ENCODE measurements around the gene COQ5. TPM values are rescaled to one million over a fixed set of nuclear protein-coding genes. Genes with fewer than 3 reads are reported as not detected.

The COQ5 gene, protein sequence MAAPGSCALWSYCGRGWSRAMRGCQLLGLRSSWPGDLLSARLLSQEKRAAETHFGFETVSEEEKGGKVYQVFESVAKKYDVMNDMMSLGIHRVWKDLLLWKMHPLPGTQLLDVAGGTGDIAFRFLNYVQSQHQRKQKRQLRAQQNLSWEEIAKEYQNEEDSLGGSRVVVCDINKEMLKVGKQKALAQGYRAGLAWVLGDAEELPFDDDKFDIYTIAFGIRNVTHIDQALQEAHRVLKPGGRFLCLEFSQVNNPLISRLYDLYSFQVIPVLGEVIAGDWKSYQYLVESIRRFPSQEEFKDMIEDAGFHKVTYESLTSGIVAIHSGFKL
- total RNA-seq (2014; rRNA removed; shearing (Covaris generic)): 56.8 and 78.3 TPM in 2 replicates

DNA sequence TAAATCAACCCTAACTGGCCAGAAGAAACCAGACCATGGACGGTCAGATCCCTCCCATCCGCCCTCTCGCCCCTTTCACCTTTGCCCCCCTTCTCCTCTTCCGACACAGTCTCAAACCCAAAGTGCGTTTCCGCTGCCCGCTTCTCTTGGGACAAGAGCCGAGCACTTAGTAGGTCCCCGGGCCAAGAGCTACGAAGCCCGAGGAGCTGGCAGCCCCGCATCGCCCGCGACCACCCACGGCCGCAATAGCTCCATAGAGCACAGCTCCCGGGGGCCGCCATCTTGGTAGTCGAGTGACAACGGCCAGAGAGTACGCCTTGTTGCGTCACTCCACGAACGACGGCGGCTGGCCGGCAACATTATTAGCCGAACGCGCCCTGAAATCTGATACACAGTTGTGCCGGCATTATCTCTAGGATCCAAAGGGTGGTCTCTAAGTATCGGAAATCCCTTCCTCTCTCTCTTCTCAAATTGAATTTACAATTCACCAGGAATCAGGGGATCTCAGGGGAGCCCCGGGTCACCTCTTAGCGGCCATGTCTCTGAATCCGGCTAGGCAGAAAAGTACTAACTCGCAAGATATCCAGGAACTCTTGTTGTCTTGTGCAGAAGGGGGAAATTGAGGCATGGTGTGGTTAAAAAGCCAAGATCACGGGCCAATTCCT is at the start of gene COQ5:
COQ5 (minus strand) TSS at position 298 of the 665 bp plus-strand sequence; CDS start at position 281, 17 bp downstream.
- DNase-seq: peak; percentile 89
- H3K36me3 ChIP-seq (replicated peaks; ENCODE audit: control insufficient read depth, insufficient read depth, low read length): peaks cover 2% of the 10 kb centered on the region; the same call in 1 of the 2 replicates
- no peaks in the 10 kb centered on the region for H3K27me3 ChIP-seq (ENCODE audit: control insufficient read depth, insufficient read depth, low read length)
- peak within 1 kb of the TSS; percentile 60 for H3K4me3 ChIP-seq (ENCODE audit: insufficient read depth, low read depth, low read length)

DNA sequence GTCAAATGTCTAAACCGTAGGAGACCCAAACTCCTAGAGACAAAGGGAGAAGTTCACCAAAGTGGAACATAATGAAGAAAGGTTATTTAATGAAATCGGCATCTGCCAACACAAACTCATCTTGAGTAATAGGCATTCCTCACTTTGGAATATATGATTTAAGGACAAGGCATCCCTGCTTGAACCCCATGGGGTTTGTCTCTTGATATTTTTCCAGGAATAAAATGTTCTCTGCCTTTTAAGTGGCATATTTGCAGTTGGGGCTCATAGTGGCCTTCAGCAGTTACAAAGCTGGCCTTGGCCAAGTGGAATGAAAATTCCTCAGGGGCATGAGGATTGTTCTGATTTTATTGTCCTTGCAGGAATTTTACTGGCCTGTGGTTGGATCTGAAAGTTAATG is 45.1 kb upstream of the COQ5 start:
- Histone ChIP-seq H3K27me3 (ENCODE audit: control insufficient read depth, insufficient read depth, low read length) (no peaks in the 10 kb centered on the region), H3K36me3 (replicated peaks; ENCODE audit: control insufficient read depth, insufficient read depth, low read length) (peaks cover 38% of the 10 kb centered on the region), H3K4me3 (ENCODE audit: insufficient read depth, low read depth, low read length) (no peak overlapping the region)
- DNase-seq: no peak

DNA sequence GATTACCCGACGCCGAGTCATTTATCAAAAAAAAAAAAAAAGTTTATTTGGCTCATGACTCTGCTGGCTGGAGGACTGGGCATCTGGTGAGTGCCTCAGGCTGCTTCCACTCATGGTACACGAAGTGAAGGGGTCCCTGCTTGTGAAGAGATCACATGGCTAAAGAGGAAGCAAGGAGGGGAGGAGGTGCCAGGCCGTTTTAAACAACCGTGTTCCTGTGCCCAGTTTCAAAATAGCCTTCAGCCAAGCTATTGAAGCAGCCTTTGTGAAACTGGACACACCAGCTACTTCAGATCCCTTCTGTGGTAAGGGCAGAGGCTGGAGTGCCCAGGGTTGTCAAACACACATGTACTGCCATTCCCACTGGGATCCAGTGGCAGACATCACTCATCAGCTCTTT is 44.6 kb upstream of the COQ5 start:
- no peak for DNase-seq
- Histone ChIP-seq H3K4me3 (ENCODE audit: insufficient read depth, low read depth, low read length) (no peak overlapping the region), H3K27me3 (ENCODE audit: control insufficient read depth, insufficient read depth, low read length) (no peaks in the 10 kb centered on the region), H3K36me3 (replicated peaks; ENCODE audit: control insufficient read depth, insufficient read depth, low read length) (peaks cover 39% of the 10 kb centered on the region)

DNA sequence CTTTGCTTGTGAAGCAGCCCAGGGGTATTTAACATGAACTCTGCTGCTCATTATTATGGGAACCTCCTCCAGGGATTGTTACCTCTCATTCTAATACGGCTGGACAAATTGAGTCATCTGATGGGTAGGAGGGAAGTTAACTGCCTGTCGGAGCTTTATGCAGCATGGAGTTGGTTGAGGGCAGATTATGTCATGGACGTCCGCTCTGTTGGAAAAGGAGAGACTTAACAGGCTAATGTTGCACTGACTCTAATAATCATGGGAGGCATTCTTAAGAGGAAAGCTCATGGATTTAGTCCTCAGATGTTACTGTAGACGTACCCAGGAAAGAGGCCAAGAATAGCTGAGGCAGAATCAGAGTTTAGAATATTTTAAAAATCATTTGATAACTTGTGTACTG is 42.3 kb upstream of the COQ5 start:
- no peak for DNase-seq
- no peaks in the 10 kb centered on the region for H3K27me3 ChIP-seq (ENCODE audit: control insufficient read depth, insufficient read depth, low read length)
- H3K36me3 ChIP-seq (replicated peaks; ENCODE audit: control insufficient read depth, insufficient read depth, low read length): peaks cover 37% of the 10 kb centered on the region
- H3K4me3 ChIP-seq (ENCODE audit: insufficient read depth, low read depth, low read length): no peak overlapping the region

DNA sequence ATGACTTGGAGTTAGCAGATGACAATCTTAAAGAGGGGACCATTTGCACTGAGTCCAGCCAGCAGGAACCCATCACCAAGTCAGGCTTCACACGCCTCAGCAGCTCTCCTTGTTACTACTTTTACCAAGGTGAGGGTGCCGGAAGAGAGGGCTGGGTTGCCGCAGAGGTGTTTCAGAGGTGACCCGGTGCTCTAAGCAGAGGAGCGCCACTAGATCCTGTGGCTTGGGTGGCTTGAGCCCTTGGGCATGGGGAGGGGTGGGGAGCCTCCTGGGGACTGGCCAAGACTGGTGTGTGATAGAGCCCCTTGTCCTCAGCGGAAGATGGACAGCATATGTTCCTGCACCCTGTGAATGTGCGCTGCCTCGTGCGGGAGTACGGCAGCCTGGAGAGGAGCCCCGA is 34.5 kb upstream of the COQ5 start:
- Histone ChIP-seq H3K36me3 (replicated peaks; ENCODE audit: control insufficient read depth, insufficient read depth, low read length) (peaks cover 50% of the 10 kb centered on the region), H3K4me3 (ENCODE audit: insufficient read depth, low read depth, low read length) (no peak overlapping the region), H3K27me3 (ENCODE audit: control insufficient read depth, insufficient read depth, low read length) (no peaks in the 10 kb centered on the region)
- no peak for DNase-seq

DNA sequence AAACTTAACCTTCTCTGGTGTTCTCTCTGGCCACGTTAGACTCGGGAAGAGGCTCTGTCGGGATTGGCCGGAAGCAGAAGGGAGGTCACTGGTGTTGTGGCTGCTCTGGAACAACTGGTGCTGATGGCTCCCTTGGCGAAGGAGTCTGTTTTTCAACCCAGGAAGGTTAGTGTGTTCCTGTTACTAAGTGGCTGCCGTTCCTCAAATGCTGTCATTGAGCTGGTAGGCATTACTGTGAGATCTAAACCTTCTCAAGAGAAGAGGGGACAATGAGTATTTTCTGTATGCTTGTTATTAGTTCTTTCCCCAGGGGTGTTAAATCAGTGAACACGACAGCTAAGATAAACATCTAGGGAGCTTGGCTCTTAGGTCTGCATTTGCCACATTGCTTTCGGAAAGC is 33.9 kb upstream of the COQ5 start:
- H3K27me3 ChIP-seq (ENCODE audit: control insufficient read depth, insufficient read depth, low read length): no peaks in the 10 kb centered on the region
- DNase-seq: no peak
- H3K4me3 ChIP-seq (ENCODE audit: insufficient read depth, low read depth, low read length): no peak overlapping the region
- peaks cover 50% of the 10 kb centered on the region for H3K36me3 ChIP-seq (replicated peaks; ENCODE audit: control insufficient read depth, insufficient read depth, low read length)

DNA sequence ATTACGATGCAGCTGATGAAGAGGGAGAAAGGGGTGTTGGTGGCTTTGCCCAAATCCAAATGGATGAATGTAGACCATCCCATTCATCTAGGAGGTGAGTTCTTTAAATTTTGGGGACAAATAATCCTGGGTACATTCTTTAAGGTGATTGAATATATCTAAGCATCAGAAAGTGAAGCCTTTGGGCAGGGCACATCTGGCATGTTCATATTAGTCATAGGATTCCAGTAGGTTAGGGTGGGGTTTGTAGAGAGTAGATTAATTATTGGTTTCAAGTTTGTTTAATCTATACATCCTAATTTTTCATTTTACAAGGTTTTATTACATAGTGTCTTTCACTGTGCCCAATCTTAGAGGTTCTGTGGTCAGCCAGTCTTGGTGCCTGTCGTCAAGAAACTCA is 28.6 kb upstream of the COQ5 start:
- DNase-seq: no peak
- H3K4me3 ChIP-seq (ENCODE audit: insufficient read depth, low read depth, low read length): no peak overlapping the region
- no peaks in the 10 kb centered on the region for H3K27me3 ChIP-seq (ENCODE audit: control insufficient read depth, insufficient read depth, low read length)
- H3K36me3 ChIP-seq (replicated peaks; ENCODE audit: control insufficient read depth, insufficient read depth, low read length): peaks cover 31% of the 10 kb centered on the region

DNA sequence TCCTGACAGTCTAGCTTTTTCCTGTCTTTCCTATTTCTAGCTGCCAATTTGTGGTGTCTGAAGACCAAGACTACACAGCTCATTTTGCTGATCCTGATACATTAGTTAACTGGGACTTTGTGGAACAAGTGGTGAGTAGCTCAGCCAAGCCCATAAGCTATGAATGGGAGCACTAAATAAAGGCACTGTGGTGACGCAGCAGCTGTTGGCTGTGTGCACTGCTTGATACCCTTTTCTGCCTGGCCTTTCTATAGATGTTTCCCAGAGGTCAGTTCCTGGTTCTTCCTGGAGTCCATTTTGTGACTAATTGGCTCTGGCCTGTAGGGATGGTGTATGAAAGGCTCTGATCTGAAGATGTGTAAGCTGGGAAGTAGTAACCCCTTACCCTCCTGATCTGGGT is 25.7 kb upstream of the COQ5 start:
- Histone ChIP-seq H3K36me3 (replicated peaks; ENCODE audit: control insufficient read depth, insufficient read depth, low read length) (peaks cover 24% of the 10 kb centered on the region), H3K27me3 (ENCODE audit: control insufficient read depth, insufficient read depth, low read length) (no peaks in the 10 kb centered on the region), H3K4me3 (ENCODE audit: insufficient read depth, low read depth, low read length) (no peak overlapping the region)
- DNase-seq: no peak

DNA sequence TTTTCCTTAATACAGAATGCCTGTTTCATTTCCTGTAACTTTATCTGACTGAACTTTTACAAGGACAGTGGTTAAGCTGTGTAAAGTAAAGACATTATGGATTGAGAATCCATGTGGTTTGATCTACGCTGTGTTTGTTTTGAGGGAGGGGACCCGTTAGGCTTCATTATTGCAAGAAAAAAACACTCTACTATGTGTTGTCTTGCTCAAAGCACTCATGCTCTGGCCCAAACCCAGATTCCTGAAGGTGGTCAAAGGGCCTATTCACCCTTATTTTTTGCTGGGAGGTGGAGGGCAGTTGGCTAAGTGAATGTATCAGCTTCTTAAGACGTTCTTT is 17.1 kb upstream of the COQ5 start:
- no peak for DNase-seq
- Histone ChIP-seq H3K36me3 (replicated peaks; ENCODE audit: control insufficient read depth, insufficient read depth, low read length) (peaks cover 18% of the 10 kb centered on the region), H3K4me3 (ENCODE audit: insufficient read depth, low read depth, low read length) (no peak overlapping the region), H3K27me3 (ENCODE audit: control insufficient read depth, insufficient read depth, low read length) (no peaks in the 10 kb centered on the region)

DNA sequence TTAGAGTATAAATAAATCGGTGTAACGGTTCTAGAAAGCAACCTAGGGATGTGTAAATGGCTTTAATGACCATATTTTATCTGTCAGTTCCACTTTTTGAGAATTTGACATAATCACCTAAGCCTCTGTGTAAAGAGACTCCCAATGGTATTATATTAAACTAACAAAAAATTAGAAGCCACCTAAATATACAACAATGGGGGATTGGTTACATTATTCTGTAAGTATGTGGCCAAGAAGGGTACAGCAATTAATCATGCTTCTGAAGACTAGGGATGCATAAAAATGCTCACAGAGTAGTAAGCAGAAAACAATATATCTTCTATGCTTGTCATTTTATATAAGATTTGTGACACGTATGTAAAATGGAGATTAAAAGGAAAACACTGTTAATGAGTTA is 15.7 kb upstream of the COQ5 start:
- Histone ChIP-seq H3K4me3 (ENCODE audit: insufficient read depth, low read depth, low read length) (no peak overlapping the region), H3K36me3 (replicated peaks; ENCODE audit: control insufficient read depth, insufficient read depth, low read length) (peaks cover 15% of the 10 kb centered on the region), H3K27me3 (ENCODE audit: control insufficient read depth, insufficient read depth, low read length) (no peaks in the 10 kb centered on the region)
- no peak for DNase-seq

DNA sequence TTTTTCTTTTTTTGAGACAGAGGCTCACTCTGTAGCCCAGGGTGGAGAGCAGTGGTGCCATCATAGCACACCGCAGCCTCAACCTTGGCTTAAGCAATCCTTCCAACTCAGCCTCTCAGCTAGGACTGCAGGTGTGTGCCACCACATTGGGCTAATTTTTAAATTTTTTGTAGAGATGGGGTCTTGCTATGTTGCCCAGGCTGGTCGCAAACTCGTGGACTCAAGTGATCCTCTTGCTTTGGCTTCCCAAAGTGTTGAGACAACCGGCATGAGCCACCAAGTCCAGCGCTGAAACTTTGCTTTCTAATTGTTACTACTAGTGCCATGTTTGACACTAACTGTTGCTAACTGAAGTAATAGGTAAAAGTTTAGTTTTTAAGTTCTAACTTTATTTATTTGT is 13.2 kb upstream of the COQ5 start:
- H3K36me3 ChIP-seq (replicated peaks; ENCODE audit: control insufficient read depth, insufficient read depth, low read length): peaks cover 5% of the 10 kb centered on the region
- no peak for DNase-seq

DNA sequence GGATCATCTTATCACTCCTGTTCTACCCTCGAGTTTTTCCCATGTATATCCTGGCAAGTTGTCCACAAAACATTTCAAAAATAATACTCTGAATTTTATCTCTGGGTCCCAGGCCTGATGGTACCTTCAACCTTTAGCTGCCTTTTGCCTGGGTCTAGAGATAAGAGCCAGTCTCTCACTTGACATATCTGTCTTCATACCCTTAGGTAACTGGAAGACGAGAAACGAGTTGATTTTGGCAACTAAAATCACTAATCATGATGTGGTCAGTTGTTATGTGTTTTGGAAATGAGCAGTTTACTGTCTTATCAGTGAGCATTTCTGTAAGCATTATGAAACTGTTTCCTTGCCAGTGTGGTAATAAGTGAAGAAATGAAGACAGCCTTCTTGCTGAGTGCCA is 11.5 kb upstream of the COQ5 start:
- Histone ChIP-seq H3K27me3 (ENCODE audit: control insufficient read depth, insufficient read depth, low read length) (no peaks in the 10 kb centered on the region), H3K36me3 (replicated peaks; ENCODE audit: control insufficient read depth, insufficient read depth, low read length) (no peaks in the 10 kb centered on the region; the same call in 1 of the 2 replicates)
- DNase-seq: no peak

More for the DNA sequence above, 13.2 kb upstream of the COQ5 start:
- H3K27me3 ChIP-seq (ENCODE audit: control insufficient read depth, insufficient read depth, low read length): no peaks in the 10 kb centered on the region
- no peak overlapping the region for H3K4me3 ChIP-seq (ENCODE audit: insufficient read depth, low read depth, low read length)

DNA sequence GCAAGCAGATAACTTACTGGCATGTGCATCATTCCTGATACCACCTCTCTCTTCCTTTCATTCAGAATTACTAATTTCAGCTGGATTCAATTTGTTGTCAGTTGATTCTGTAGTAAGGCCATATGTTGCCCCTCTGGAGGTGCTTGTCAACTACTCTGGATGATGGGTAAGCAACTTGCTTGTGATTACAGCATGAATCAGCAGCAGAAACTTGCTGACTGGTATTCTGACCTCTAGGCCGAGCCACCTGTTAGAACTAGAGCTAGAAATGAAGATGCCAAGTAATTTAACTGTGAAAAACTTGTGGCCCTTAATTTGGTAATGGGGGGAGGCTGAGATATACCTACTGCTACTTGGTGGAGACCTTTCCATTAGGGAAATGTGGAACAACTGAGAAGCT is 10.3 kb upstream of the COQ5 start:
- DNase-seq: no peak
- Histone ChIP-seq H3K27me3 (ENCODE audit: control insufficient read depth, insufficient read depth, low read length) (no peaks in the 10 kb centered on the region), H3K4me3 (ENCODE audit: insufficient read depth, low read depth, low read length) (no peak overlapping the region), H3K36me3 (replicated peaks; ENCODE audit: control insufficient read depth, insufficient read depth, low read length) (no peaks in the 10 kb centered on the region; the same call in 1 of the 2 replicates)

More for the DNA sequence above, 11.5 kb upstream of the COQ5 start:
- no peak overlapping the region for H3K4me3 ChIP-seq (ENCODE audit: insufficient read depth, low read depth, low read length)

DNA sequence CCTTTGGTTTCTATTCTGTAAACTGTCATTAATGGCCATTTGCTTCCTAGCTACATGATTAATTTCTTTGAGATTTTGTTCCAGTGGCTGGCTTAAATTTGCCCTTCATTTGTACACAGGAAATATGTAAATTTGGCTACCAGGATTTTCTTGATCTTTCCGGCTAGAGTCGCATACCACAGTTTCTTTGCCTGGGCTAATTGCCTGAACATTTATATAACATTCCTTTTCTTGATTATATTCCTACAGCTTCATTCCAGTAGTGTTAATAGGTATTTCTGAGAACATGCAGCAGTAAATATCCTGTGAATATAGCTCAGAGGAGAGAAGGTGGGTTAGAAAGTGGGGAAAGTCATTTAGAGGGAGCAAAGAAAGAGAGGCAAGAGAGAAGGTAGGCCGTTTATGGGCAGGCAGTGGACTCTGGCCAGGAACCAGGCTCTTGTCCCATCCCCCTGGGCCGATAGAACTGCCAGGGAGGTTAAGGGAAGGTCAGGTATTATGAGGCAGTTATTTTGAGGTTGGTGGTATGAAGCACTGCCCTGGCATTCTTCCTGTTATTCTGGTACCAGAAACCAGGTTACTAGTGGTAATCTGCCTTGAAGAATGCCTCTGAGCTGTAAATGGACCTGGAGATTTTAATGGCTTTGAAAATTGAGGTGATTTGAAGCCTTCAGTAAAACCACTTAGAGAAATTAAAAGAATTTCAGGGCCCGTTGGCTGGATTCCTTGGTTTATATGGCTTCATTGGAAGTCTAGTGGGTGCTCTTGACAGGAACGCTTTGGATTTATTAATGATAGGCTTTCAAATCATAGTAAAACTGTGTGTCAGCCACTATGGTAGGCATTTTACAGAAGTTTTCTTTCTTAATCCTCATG is 9.6 kb upstream of the COQ5 start:
- no peak for DNase-seq
- no peak overlapping the region for H3K4me3 ChIP-seq (ENCODE audit: insufficient read depth, low read depth, low read length)
- H3K36me3 ChIP-seq (replicated peaks; ENCODE audit: control insufficient read depth, insufficient read depth, low read length): no peaks in the 10 kb centered on the region; the same call in 1 of the 2 replicates
- no peaks in the 10 kb centered on the region for H3K27me3 ChIP-seq (ENCODE audit: control insufficient read depth, insufficient read depth, low read length)

DNA sequence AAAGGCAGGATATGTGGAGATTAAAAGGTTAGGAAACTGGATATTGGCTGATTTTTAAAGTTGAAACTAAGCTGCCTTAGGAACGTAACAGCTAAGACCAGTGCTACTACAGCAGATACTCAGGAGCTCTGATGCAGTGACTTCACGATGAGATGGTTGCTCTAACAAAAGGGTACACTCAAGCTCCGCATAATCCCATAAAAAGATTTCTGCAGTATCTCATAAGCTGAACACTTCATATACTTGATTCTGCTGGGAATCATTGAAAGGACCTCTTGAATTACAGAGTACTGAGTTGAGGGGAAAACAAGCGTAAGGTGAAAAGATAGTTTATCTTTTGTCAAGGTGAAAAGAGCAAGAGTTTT is 8.9 kb upstream of the COQ5 start:
- DNase-seq: no peak
- no peaks in the 10 kb centered on the region; the same call in 1 of the 2 replicates for H3K36me3 ChIP-seq (replicated peaks; ENCODE audit: control insufficient read depth, insufficient read depth, low read length)

More for the DNA sequence above, 8.9 kb upstream of the COQ5 start:
- Histone ChIP-seq H3K4me3 (ENCODE audit: insufficient read depth, low read depth, low read length) (no peak overlapping the region), H3K27me3 (ENCODE audit: control insufficient read depth, insufficient read depth, low read length) (no peaks in the 10 kb centered on the region)
